Epithelial cell of alveolus of lung (primary cell): ENCODE results near the gene SPRR2F. TPM values are rescaled to one million over a fixed set of nuclear protein-coding genes. Genes with fewer than 3 reads are reported as not detected.

Source experiments
- total RNA-seq: library from RNA; depleted of rRNA; stranded (reverse); fragments of >200 nt; gene quantifications from 2 replicates; pipeline ENCODE4 v1.2.1, GENCODE V29; 2015

Gene SPRR2F
- total RNA-seq = not detected in 2 replicates

GRCh38 chr1:153113416-153113815 lies at the start of gene SPRR2F:
TSS of gene SPRR2F (minus strand) at chr1:153113516. CDS start at chr1:153112733, 783 bp downstream.

GRCh38 chr1:153150846-153151245 lies 37.5 kb upstream of the SPRR2F start, which contains the start of gene SPRR2G:
TSS of gene SPRR2G (minus strand) at chr1:153150890. CDS start at chr1:153150110, 780 bp downstream.

GRCh38 chr1:153094426-153094825 lies 18.9 kb downstream of the SPRR2F start, which contains the start of gene SPRR2E:
TSS of gene SPRR2E (minus strand) at chr1:153094526. CDS start at chr1:153093751, 775 bp downstream.

GRCh38 chr1:153071511-153071910 lies 41.8 kb downstream of the SPRR2F start, which contains the start of gene SPRR2B:
TSS of gene SPRR2B (minus strand) at chr1:153071611. CDS start at chr1:153070839, 772 bp downstream.

Other genes starting within 250 kb of the SPRR2F start
- gene SMCP, start 235.2 kb downstream of the SPRR2F start, total RNA-seq = not detected in 2 replicates
- not detected in 2 replicates for gene IVL, start 205.0 kb downstream of the SPRR2F start, total RNA-seq
- gene SPRR5, start 166.3 kb downstream of the SPRR2F start, total RNA-seq = not detected in 2 replicates
- gene SPRR4, start 142.9 kb downstream of the SPRR2F start, total RNA-seq = not detected in 2 replicates
- gene SPRR1A, start 129.4 kb downstream of the SPRR2F start, total RNA-seq = not detected in 2 replicates
- not detected in 2 replicates for gene SPRR3, start 111.8 kb downstream of the SPRR2F start, total RNA-seq
- not detected in 2 replicates for gene SPRR1B, start 82.3 kb downstream of the SPRR2F start, total RNA-seq
- gene SPRR2D, start 72.4 kb downstream of the SPRR2F start, total RNA-seq = not detected in 2 replicates
- gene SPRR2A, start 56.0 kb downstream of the SPRR2F start, total RNA-seq = not detected in 2 replicates
- not detected in 2 replicates for gene SPRR2B, start 41.9 kb downstream of the SPRR2F start, total RNA-seq
- gene SPRR2E, start 19.0 kb downstream of the SPRR2F start, total RNA-seq = not detected in 2 replicates
- not detected in 2 replicates for gene SPRR2G, start 37.4 kb upstream of the SPRR2F start, total RNA-seq
- gene LELP1, start 89.9 kb upstream of the SPRR2F start, total RNA-seq = not detected in 2 replicates
- gene PRR9, start 104.1 kb upstream of the SPRR2F start, total RNA-seq = not detected in 2 replicates
- not detected in 2 replicates for gene LORICRIN, start 146.2 kb upstream of the SPRR2F start, total RNA-seq
- not detected in 2 replicates for gene PGLYRP3, start 199.4 kb upstream of the SPRR2F start, total RNA-seq
- gene PGLYRP4, start 235.3 kb upstream of the SPRR2F start, total RNA-seq = not detected in 2 replicates
- not detected in 2 replicates for gene S100A9, start 244.3 kb upstream of the SPRR2F start, total RNA-seq